KOPT-K1 (cell line): Measurements from ENCODE around the gene NOTCH1.
"Not testable (repeated sequence)": the region's sequence is repeated elsewhere in the genome, so short reads cannot be mapped to it uniquely, and the experiment has no call there.

Experiments used
- H3K27ac ChIP-seq: fragments of 200-600 bp; sonication (generic); 2 replicates; pipeline ENCODE4 v1.5.1; 2016; ENCODE audit warnings: antibody characterized with exemption, mild to moderate bottlenecking, low read depth, low read length; ENCODE audit not compliant: poor library complexity, severe bottlenecking
- H3K36me3 ChIP-seq: fragments of 200-600 bp; sonication (generic); 2 replicates; pipeline ENCODE4 v1.5.1; 2017; ENCODE audit warnings: antibody characterized with exemption, mild to moderate bottlenecking, low read length, moderate library complexity; ENCODE audit not compliant: insufficient read depth
- H3K9me3 ChIP-seq: fragments of 200-600 bp; sonication (generic); 2 replicates; pipeline ENCODE4 v1.5.1; 2017; ENCODE audit warnings: antibody characterized with exemption, low read length, mild to moderate bottlenecking; ENCODE audit not compliant: insufficient read depth, poor library complexity, severe bottlenecking

The NOTCH1 gene

DNA sequence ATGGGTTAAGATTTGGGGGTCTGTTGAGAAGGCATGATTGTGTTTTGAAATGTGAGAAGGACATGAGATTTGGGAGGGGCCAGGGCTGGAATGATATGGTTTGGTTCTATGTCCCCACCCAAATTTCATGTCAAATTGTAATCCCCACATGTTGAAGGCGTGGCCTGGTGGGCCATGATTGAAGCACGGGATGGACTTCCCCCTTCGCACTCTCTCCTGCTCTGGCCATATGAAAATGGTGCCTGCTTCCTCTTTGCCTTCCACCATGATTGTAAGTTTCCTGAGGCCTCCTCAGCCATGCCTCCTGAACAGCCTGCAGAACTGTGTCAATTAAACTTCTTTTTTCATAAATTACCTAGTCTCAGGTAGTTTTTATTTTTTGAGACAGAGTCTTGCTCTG lies 14.7 kb upstream of the NOTCH1 start:
- Histone ChIP-seq H3K27ac (no peak overlapping the region), H3K9me3 (peaks cover 23% of the 10 kb centered on the region), H3K36me3 (no peaks in the 10 kb centered on the region)

DNA sequence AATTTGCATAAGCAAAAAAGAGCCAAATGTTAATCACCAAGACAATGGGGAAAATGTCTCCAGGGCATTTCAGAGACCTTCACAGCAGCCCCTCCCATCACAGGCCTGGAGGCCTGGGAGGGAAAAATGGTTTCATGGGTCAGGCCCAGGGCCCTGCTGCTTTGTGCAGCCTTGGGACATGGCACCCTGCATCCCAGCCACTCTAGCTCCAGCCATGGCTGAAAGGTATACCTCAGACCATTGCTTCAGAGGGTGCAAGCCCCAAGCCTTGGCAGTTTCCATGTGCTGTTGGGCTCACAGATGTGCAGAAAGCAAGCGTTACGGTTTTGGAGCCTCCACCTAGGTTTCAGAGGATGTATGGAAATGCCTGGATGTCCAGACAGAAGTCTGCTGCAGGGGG lies 13.5 kb upstream of the NOTCH1 start:
- H3K9me3 ChIP-seq = peaks cover 23% of the 10 kb centered on the region
- not testable (repeated sequence) for H3K27ac ChIP-seq, H3K36me3 ChIP-seq

GRCh38 chr9:136558846-136559245 lies 13.0 kb upstream of the NOTCH1 start:
- Histone ChIP-seq H3K9me3 (peaks cover 23% of the 10 kb centered on the region), H3K27ac (peak overlapping the region; percentile 34)
- not testable (repeated sequence) for H3K36me3 ChIP-seq

DNA sequence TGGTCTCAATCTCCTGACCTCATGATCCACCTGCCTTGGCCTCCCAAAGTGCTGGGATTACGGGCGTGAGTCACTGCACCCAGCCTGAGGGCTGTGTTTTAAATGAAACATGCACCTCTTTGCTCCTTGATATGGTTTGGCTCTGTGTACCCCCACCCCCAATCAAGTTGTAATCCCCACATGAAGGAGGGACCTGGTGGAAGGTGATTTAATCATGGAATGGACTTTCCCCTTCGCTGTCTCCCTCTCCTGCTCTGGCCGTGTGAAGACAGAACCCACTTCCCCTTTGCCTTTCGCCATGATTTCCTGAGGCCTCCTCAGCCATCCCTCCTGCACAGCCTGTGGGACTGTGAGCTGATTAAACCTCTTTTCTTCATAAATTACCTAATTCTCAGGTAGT lies 12.5 kb upstream of the NOTCH1 start:
- H3K36me3 ChIP-seq = no peaks in the 10 kb centered on the region
- H3K9me3 ChIP-seq = peaks cover 23% of the 10 kb centered on the region
- peak overlapping the region; percentile 34 for H3K27ac ChIP-seq

DNA sequence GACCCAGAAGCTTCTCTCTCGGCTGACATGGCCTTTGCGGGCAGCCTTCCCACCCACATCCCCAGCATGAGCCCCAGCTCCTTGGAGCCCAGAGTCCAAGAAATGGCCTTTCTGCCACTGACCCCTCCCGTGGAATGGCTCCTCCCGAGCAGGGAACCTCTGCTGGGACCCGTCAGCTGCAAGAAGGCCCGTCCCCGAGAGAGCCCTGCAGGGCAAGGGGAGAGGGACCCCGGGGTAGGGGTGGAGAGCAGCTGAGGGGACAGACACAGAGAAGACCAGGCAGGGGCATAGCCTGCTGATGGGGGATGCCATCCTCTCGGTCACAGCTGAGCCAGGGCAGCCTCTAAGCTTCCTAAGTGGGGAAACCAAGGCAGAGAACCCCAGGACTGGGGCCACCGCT lies 11.2 kb upstream of the NOTCH1 start:
- Histone ChIP-seq H3K36me3 (no peaks in the 10 kb centered on the region), H3K9me3 (peaks cover 23% of the 10 kb centered on the region), H3K27ac (no peak overlapping the region)

GRCh38 chr9:136556166-136556565 lies 10.3 kb upstream of the NOTCH1 start:
- Histone ChIP-seq H3K9me3 (peaks cover 23% of the 10 kb centered on the region), H3K36me3 (no peaks in the 10 kb centered on the region), H3K27ac (no peak overlapping the region)

GRCh38 chr9:136554870-136555269 lies 9.0 kb upstream of the NOTCH1 start:
- Histone ChIP-seq H3K36me3 (no peaks in the 10 kb centered on the region), H3K9me3 (peaks cover 13% of the 10 kb centered on the region), H3K27ac (no peak overlapping the region)

GRCh38 chr9:136553581-136553980 lies 7.7 kb upstream of the NOTCH1 start:
- Histone ChIP-seq H3K27ac (peak overlapping the region; percentile 99), H3K36me3 (no peaks in the 10 kb centered on the region), H3K9me3 (peaks cover under 1% of the 10 kb centered on the region)

- peak overlapping the region; percentile 99 for H3K27ac ChIP-seq
Measured at GRCh38 chr9:136552117-136552703, 6.4 kb upstream of the NOTCH1 start.

GRCh38 chr9:136551401-136552116 lies 5.7 kb upstream of the NOTCH1 start:
- Histone ChIP-seq H3K36me3 (no peaks in the 10 kb centered on the region), H3K9me3 (no peaks in the 10 kb centered on the region), H3K27ac (peak overlapping the region; percentile 99)

More at GRCh38 chr9:136552117-136552703, 6.4 kb upstream of the NOTCH1 start:
- H3K36me3 ChIP-seq = no peaks in the 10 kb centered on the region
- no peaks in the 10 kb centered on the region for H3K9me3 ChIP-seq

GRCh38 chr9:136550439-136551289 lies 4.8 kb upstream of the NOTCH1 start:
- H3K9me3 ChIP-seq = no peaks in the 10 kb centered on the region
- peak overlapping the region; percentile 99 for H3K27ac ChIP-seq
- H3K36me3 ChIP-seq = no peaks in the 10 kb centered on the region

- Histone ChIP-seq H3K27ac (peak overlapping the region; percentile 99), H3K9me3 (no peaks in the 10 kb centered on the region), H3K36me3 (peaks cover 6% of the 10 kb centered on the region; the same call in 1 of the 2 replicates)
Measured at GRCh38 chr9:136549010-136549980, 3.4 kb upstream of the NOTCH1 start.

DNA sequence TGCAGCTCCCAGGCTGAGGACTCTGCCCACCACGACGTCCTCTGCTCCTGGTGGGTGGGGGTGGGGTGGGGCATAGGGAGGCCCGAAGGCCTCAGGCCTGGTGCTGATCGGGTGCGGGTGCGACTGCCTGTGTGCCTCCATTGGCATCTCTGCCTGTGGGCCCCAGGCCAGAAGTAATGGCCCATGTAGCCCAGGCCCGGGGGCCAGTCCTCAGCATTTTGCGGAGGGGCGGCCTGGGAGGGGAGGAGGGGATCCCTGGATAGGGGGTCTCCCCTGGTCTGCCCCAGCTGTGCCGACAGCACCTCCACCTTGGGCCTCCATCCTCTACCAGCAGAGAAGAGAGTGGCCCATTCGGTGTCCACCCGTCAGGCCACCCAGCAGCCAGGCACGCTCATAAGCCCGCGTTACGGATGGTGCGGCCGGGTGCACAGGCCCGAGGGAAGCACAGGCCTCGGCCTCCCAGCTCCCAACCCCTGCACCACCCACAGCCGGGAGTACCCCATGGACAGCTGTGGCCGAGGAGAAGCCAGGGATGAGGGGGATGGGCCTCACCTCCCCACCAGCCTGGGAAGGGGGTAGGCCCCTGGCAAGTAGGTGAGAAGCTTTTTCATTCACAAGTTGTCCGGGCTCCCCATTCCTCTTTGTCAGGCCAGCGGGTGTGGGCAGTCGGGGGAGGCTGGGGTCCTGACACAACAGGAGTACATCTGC lies 1.8 kb upstream of the NOTCH1 start:
- H3K9me3 ChIP-seq = no peaks in the 10 kb centered on the region
- peaks cover 22% of the 10 kb centered on the region for H3K36me3 ChIP-seq
- H3K27ac ChIP-seq = peak overlapping the region; percentile 99
